Mesothelial cell of epicardium (in vitro differentiated cells): ENCODE measurements around the gene HS6ST3. TPM values are rescaled to one million over a fixed set of nuclear protein-coding genes. Genes with fewer than 3 reads are reported as not detected.
A peak's percentile ranks its signal among the peaks of the same experiment; 100 is the strongest.

Source experiments
- DNase-seq, 2 experiments: peaks; one replicate each; pipeline ENCODE4 v3.0.0; 2021; ENCODE audit warnings: low spot score in 2 of 2; ENCODE audit not compliant: unreplicated experiment in 2 of 2
- H3K27ac Mint-ChIP-seq: 2 replicates; pipeline ENCODE4 v1.8.0; 2021; ENCODE audit warnings: mixed read lengths
- H3K27me3 Mint-ChIP-seq: 2 replicates; pipeline ENCODE4 v1.8.0; 2021; ENCODE audit warnings: low read depth, mixed read lengths
- H3K36me3 Mint-ChIP-seq: 2 replicates; pipeline ENCODE4 v1.8.0; 2021; ENCODE audit warnings: mixed read lengths
- H3K4me1 Mint-ChIP-seq: 2 replicates; pipeline ENCODE4 v1.8.0; 2021; ENCODE audit warnings: mixed read lengths
- H3K4me3 Mint-ChIP-seq: 2 replicates; pipeline ENCODE4 v1.8.0; 2021; ENCODE audit warnings: mild to moderate bottlenecking, moderate library complexity, mixed read lengths
- H3K9me3 Mint-ChIP-seq: 2 replicates; pipeline ENCODE4 v1.8.0; 2021; ENCODE audit warnings: mixed read lengths
- CTCF ChIP-seq: fragments of 200-600 bp; sonication (generic); IDR thresholded peaks from one replicate; pipeline ENCODE4 v1.5.0; 2021; ENCODE audit warnings: antibody characterized with exemption; ENCODE audit not compliant: unreplicated experiment
- total RNA-seq: library from RNA; stranded (reverse); gene quantifications from 3 replicates; pipeline ENCODE4 v1.2.1, GENCODE V29; 2021

HS6ST3 gene
- total RNA-seq, 1 donor from 2014 or later: 0.60 TPM

DNA sequence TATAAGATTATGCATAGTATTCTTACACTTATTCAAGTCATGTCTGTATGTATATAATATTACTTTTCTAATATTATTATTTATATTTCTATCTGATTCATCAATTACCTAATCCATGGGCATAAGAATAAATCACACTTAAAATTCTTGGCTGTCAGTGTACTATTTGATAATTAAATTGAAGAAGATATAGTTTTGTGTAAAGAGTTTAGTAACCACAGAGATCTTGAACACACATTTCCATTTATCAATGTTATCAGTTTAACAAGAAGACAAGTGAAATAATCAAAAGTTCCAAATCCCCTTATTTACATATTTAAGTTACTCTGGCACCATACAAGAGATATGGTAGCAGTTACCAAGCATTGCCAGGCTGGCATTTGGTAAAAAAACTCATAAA, 659.9 kb downstream of the HS6ST3 start:
- H3K27me3 Mint-ChIP-seq: peaks cover 19% of the 10 kb centered on the region
- no peaks in the 10 kb centered on the region for H3K9me3 Mint-ChIP-seq
- no peaks in the 10 kb centered on the region for H3K36me3 Mint-ChIP-seq
- DNase-seq: no peak
- H3K4me3 Mint-ChIP-seq: no peak overlapping the region
- no peak for TF ChIP-seq CTCF
- no peaks in the 10 kb centered on the region for H3K4me1 Mint-ChIP-seq
- H3K27ac Mint-ChIP-seq: no peak overlapping the region

- no peak overlapping the region for H3K27ac Mint-ChIP-seq
- H3K27me3 Mint-ChIP-seq: peaks cover 17% of the 10 kb centered on the region
- no peaks in the 10 kb centered on the region for H3K4me1 Mint-ChIP-seq
- DNase-seq: no peak
- no peak overlapping the region for H3K4me3 Mint-ChIP-seq
- no peaks in the 10 kb centered on the region for H3K36me3 Mint-ChIP-seq
- H3K9me3 Mint-ChIP-seq: peaks cover 5% of the 10 kb centered on the region
- TF ChIP-seq CTCF: no peak
Measured at GRCh38 chr13:96751089-96751488, 661.2 kb downstream of the HS6ST3 start.

DNA sequence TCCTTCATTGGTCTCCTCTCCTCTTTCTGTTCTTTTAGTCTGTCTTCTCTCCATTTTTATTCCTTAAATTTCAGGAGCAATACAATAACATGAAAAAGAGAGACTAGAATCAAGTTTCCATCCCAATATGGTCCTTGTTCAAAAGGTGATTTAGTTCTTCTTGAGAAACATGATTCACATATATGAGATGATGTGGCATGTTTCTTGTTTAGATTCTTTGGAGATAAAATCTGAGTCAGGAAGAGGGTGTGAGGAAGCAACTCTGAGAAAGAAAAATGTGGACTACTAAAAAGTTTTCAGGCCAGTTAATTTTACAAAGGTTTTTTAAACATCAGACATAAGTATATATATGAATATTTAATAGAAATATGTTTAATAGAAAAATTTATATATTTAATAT, 673.0 kb downstream of the HS6ST3 start:
- Mint-ChIP-seq H3K36me3 (no peaks in the 10 kb centered on the region), H3K4me1 (peaks cover 18% of the 10 kb centered on the region), H3K9me3 (no peaks in the 10 kb centered on the region), H3K4me3 (no peak overlapping the region), H3K27ac (no peak overlapping the region), H3K27me3 (peaks cover 20% of the 10 kb centered on the region)
- TF ChIP-seq CTCF: no peak
- no peak for DNase-seq

DNA sequence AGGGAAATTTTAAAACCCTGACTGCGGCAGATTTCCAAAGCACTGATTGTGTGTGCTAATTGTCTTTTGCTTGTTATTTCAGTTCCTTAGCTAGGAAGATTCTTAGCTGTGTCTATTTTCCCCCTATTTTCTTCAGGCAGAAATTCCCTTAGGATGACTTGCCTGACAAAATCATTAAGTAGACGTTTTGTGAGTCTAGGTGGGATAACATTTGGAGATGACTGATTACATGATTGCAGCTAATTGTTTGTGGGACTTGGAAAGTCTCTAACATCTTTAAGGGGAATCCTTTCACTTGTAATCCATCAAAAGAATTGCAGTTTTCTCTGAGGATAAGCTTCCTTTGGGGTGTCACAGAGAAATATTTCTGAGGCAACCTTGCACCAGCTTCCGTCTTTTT, 676.4 kb downstream of the HS6ST3 start:
- H3K27ac Mint-ChIP-seq: no peak overlapping the region
- peaks cover 20% of the 10 kb centered on the region for H3K27me3 Mint-ChIP-seq
- no peak for TF ChIP-seq CTCF
- H3K4me1 Mint-ChIP-seq: peaks cover 47% of the 10 kb centered on the region
- no peak for DNase-seq
- no peaks in the 10 kb centered on the region for H3K36me3 Mint-ChIP-seq
- H3K4me3 Mint-ChIP-seq: no peak overlapping the region
- H3K9me3 Mint-ChIP-seq: no peaks in the 10 kb centered on the region

DNA sequence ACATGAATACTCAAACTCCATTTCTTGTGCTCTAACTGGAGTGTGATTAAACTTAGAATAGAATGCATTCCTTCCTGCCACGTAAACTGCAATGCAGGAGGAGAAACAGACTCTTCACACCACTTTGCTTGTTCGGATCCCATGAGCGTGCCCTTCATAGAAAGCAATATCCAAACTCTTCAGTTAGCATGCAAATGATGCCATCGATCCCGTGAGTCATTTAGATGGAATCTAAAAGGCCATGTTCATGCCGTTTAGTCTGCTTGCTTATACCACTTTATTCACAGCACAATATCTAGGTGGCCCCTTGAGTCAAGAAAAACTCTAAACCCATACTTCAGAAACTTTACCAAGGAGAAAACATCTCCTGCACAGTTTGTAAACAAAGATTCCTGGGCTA, 678.6 kb downstream of the HS6ST3 start:
- no peak for TF ChIP-seq CTCF
- Mint-ChIP-seq H3K9me3 (no peaks in the 10 kb centered on the region), H3K27me3 (peaks cover 18% of the 10 kb centered on the region), H3K4me3 (no peak overlapping the region), H3K4me1 (peaks cover 56% of the 10 kb centered on the region), H3K36me3 (no peaks in the 10 kb centered on the region), H3K27ac (no peak overlapping the region)
- no peak for DNase-seq

DNA sequence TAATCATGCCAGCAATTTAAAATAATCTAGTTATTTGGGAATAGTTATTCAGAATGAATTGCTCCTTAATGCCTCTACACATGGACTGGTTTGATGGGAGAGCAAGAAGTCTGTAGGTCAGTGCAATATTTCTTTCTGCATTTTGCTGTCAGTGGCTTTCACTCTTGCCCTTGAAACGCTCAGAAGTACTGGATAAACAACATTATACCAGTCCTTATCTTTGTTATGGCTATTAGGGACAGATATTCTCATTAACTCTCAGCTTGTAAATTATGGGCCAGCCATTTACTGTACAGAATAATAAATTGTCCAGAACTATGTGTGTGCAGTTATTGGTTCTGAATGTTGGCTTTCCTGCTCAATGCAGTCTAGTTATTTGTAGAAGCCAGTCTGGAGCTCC, 680.0 kb downstream of the HS6ST3 start:
- peaks cover 4% of the 10 kb centered on the region for H3K9me3 Mint-ChIP-seq
- no peaks in the 10 kb centered on the region for H3K36me3 Mint-ChIP-seq
- peaks cover 56% of the 10 kb centered on the region for H3K4me1 Mint-ChIP-seq
- no peak for DNase-seq
- H3K4me3 Mint-ChIP-seq: no peak overlapping the region
- peak overlapping the region; percentile 26 for H3K27ac Mint-ChIP-seq
- peaks cover 9% of the 10 kb centered on the region for H3K27me3 Mint-ChIP-seq
- TF ChIP-seq CTCF: no peak
